Measurements from ENCODE around the gene LCE1D.

Gene LCE1D

GRCh38 chr1:152796421-152796820, at the start of gene LCE1D:
Gene LCE1D, plus strand, starts transcription at chr1:152796721. Its CDS starts 1,074 bp downstream, at chr1:152797795.
- no peak for DNase-seq

- DNase-seq = no peak
These were observed 48.7 kb upstream of the LCE1D start for GRCh38 chr1:152747831-152748230.

GRCh38 chr1:152752225-152752624, 44.3 kb upstream of the LCE1D start:
- no peak for DNase-seq

GRCh38 chr1:152753586-152753985, 42.9 kb upstream of the LCE1D start:
- DNase-seq = no peak

GRCh38 chr1:152756872-152757271, 39.6 kb upstream of the LCE1D start:
- no peak for DNase-seq

- DNase-seq = no peak
These were observed 38.8 kb upstream of the LCE1D start, which contains the start of gene KPRP for GRCh38 chr1:152757747-152758146. Gene KPRP, plus strand, starts transcription at chr1:152758025. Its CDS starts 1,564 bp downstream, at chr1:152759589.

- no peak for DNase-seq
These were observed 37.9 kb upstream of the LCE1D start for GRCh38 chr1:152758636-152759035.

- no peak for DNase-seq
These were observed 36.9 kb upstream of the LCE1D start for GRCh38 chr1:152759453-152760173.

GRCh38 chr1:152760551-152761190, 35.9 kb upstream of the LCE1D start:
- DNase-seq = no peak

GRCh38 chr1:152761609-152762213, 34.8 kb upstream of the LCE1D start:
- DNase-seq = no peak

- DNase-seq = no peak
These were observed 27.5 kb upstream of the LCE1D start for GRCh38 chr1:152768847-152769533.

GRCh38 chr1:152770411-152770810, 26.1 kb upstream of the LCE1D start:
- no peak for DNase-seq

GRCh38 chr1:152774875-152775274, 21.6 kb upstream of the LCE1D start, which contains the start of gene LCE1F:
Gene LCE1F, plus strand, starts transcription at chr1:152775140. Its CDS starts 1,232 bp downstream, at chr1:152776372.
- DNase-seq = no peak

GRCh38 chr1:152776361-152776760, 20.2 kb upstream of the LCE1D start:
- no peak for DNase-seq

GRCh38 chr1:152777510-152778137, 18.9 kb upstream of the LCE1D start:
- DNase-seq = no peak

GRCh38 chr1:152783095-152783494, 13.4 kb upstream of the LCE1D start:
- DNase-seq = no peak

GRCh38 chr1:152786077-152786476, 10.4 kb upstream of the LCE1D start, which contains the start of gene LCE1E:
Gene LCE1E, plus strand, starts transcription at chr1:152786257. Its CDS starts 1,043 bp downstream, at chr1:152787300.
- DNase-seq = no peak

- no peak for DNase-seq
These were observed 835 bp upstream of the LCE1D start for GRCh38 chr1:152795686-152796085.

- no peak for DNase-seq
These were observed 4.8 kb downstream of the LCE1D start for GRCh38 chr1:152801333-152801732.

GRCh38 chr1:152806576-152806975, 10.1 kb downstream of the LCE1D start, which contains the start of gene LCE1C:
Gene LCE1C, minus strand, starts transcription at chr1:152806651. Its CDS starts 1,173 bp downstream, at chr1:152805478.
- DNase-seq = no peak

- no peak for DNase-seq
These were observed 14.5 kb downstream of the LCE1D start for GRCh38 chr1:152811050-152811449.

GRCh38 chr1:152811671-152812070, 15.2 kb downstream of the LCE1D start, which contains the start of gene LCE1B:
Gene LCE1B, plus strand, starts transcription at chr1:152811971. Its CDS starts 476 bp downstream, at chr1:152812447.
- no peak for DNase-seq
